Measurements from ENCODE around the gene ITPR1. TPM values are rescaled to one million over a fixed set of nuclear protein-coding genes. Genes with fewer than 3 reads are reported as not detected.

ITPR1 gene
- polyA plus RNA-seq, 1 donor from 2014 or later = 38.3 TPM

GRCh38 chr3:4645468-4645867, 152.3 kb downstream of the ITPR1 start:
- no peaks in the 10 kb centered on the region for H3K4me1 Mint-ChIP-seq
- peak overlapping the region in 1 of 4 donors; percentile 20 for H3K4me3 Mint-ChIP-seq
- H3K27ac Mint-ChIP-seq = no peak overlapping the region
- no peaks in the 10 kb centered on the region for H3K27me3 Mint-ChIP-seq
- H3K9me3 Mint-ChIP-seq = no peaks in the 10 kb centered on the region
- H3K36me3 Mint-ChIP-seq = peaks cover 10% of the 10 kb centered on the region

GRCh38 chr3:4647411-4647810, 154.3 kb downstream of the ITPR1 start:
- H3K9me3 Mint-ChIP-seq = no peaks in the 10 kb centered on the region
- no peaks in the 10 kb centered on the region for H3K27me3 Mint-ChIP-seq

GRCh38 chr3:4655145-4656045, 162.2 kb downstream of the ITPR1 start:
- Mint-ChIP-seq H3K9me3 (no peaks in the 10 kb centered on the region), H3K27ac (peak overlapping the region in 1 of 3 donors; percentile 73), H3K4me1 (peaks cover 0 to 5% (median 0%) of the 10 kb centered on the region in 3 donors), H3K4me3 (no peak overlapping the region), H3K27me3 (no peaks in the 10 kb centered on the region), H3K36me3 (peaks cover 7% of the 10 kb centered on the region)

More at GRCh38 chr3:4647411-4647810, 154.3 kb downstream of the ITPR1 start:
- H3K4me1 Mint-ChIP-seq = no peaks in the 10 kb centered on the region
- H3K4me3 Mint-ChIP-seq = no peak overlapping the region
- no peak overlapping the region for H3K27ac Mint-ChIP-seq
- peaks cover 12% of the 10 kb centered on the region for H3K36me3 Mint-ChIP-seq

- Mint-ChIP-seq H3K9me3 (no peaks in the 10 kb centered on the region), H3K27me3 (no peaks in the 10 kb centered on the region), H3K36me3 (peaks cover 7% of the 10 kb centered on the region), H3K4me1 (peaks cover 0 to 5% (median 0%) of the 10 kb centered on the region in 3 donors), H3K4me3 (no peak overlapping the region), H3K27ac (peak overlapping the region in 1 of 3 donors; percentile 64)
Measured at GRCh38 chr3:4656059-4656458, 162.9 kb downstream of the ITPR1 start.

- Mint-ChIP-seq H3K4me1 (peaks cover 0 to 5% (median 2%) of the 10 kb centered on the region in 3 donors), H3K27ac (peak overlapping the region in 1 of 3 donors; percentile 64), H3K4me3 (no peak overlapping the region), H3K9me3 (no peaks in the 10 kb centered on the region), H3K27me3 (no peaks in the 10 kb centered on the region), H3K36me3 (peaks cover 7% of the 10 kb centered on the region)
Measured at GRCh38 chr3:4656626-4657328, 163.6 kb downstream of the ITPR1 start.

GRCh38 chr3:4660936-4661335, 167.8 kb downstream of the ITPR1 start:
- H3K27ac Mint-ChIP-seq = no peak overlapping the region
- H3K36me3 Mint-ChIP-seq = peaks cover 2% of the 10 kb centered on the region
- no peaks in the 10 kb centered on the region for H3K9me3 Mint-ChIP-seq
- H3K4me3 Mint-ChIP-seq = no peak overlapping the region
- peaks cover 0 to 5% (median 2%) of the 10 kb centered on the region in 3 donors for H3K4me1 Mint-ChIP-seq
- H3K27me3 Mint-ChIP-seq = no peaks in the 10 kb centered on the region

- no peak overlapping the region for H3K4me3 Mint-ChIP-seq
- H3K36me3 Mint-ChIP-seq = peaks cover 4% of the 10 kb centered on the region
- no peaks in the 10 kb centered on the region for H3K27me3 Mint-ChIP-seq
- peaks cover 0 to 2% (median 0%) of the 10 kb centered on the region in 3 donors for H3K4me1 Mint-ChIP-seq
- H3K27ac Mint-ChIP-seq = peak overlapping the region in 1 of 3 donors; percentile 84
- no peaks in the 10 kb centered on the region for H3K9me3 Mint-ChIP-seq
Measured at GRCh38 chr3:4664412-4664811, 171.3 kb downstream of the ITPR1 start.

- Mint-ChIP-seq H3K4me1 (peaks cover 0 to 2% (median 0%) of the 10 kb centered on the region in 3 donors), H3K36me3 (peaks cover 4% of the 10 kb centered on the region), H3K9me3 (no peaks in the 10 kb centered on the region), H3K4me3 (no peak overlapping the region), H3K27ac (peak overlapping the region in 1 of 3 donors; percentile 84), H3K27me3 (no peaks in the 10 kb centered on the region)
Measured at GRCh38 chr3:4665197-4665596, 172.0 kb downstream of the ITPR1 start.

- Mint-ChIP-seq H3K9me3 (no peaks in the 10 kb centered on the region), H3K4me1 (peaks cover 0 to 2% (median 0%) of the 10 kb centered on the region in 3 donors), H3K27me3 (no peaks in the 10 kb centered on the region), H3K4me3 (no peak overlapping the region), H3K36me3 (peaks cover 4% of the 10 kb centered on the region), H3K27ac (no peak overlapping the region)
Measured at GRCh38 chr3:4666071-4666470, 172.9 kb downstream of the ITPR1 start.

GRCh38 chr3:4670352-4670751, 177.2 kb downstream of the ITPR1 start:
- H3K9me3 Mint-ChIP-seq = no peaks in the 10 kb centered on the region

GRCh38 chr3:4672725-4673275, 179.7 kb downstream of the ITPR1 start:
- H3K4me1 Mint-ChIP-seq = no peaks in the 10 kb centered on the region
- H3K36me3 Mint-ChIP-seq = peaks cover 11% of the 10 kb centered on the region
- peak overlapping the region in 2 of 3 donors; percentile 60 to 83 for H3K27ac Mint-ChIP-seq

More at GRCh38 chr3:4670352-4670751, 177.2 kb downstream of the ITPR1 start:
- no peak overlapping the region for H3K27ac Mint-ChIP-seq
- no peak overlapping the region for H3K4me3 Mint-ChIP-seq
- H3K4me1 Mint-ChIP-seq = no peaks in the 10 kb centered on the region
- H3K36me3 Mint-ChIP-seq = peaks cover 4% of the 10 kb centered on the region
- no peaks in the 10 kb centered on the region for H3K27me3 Mint-ChIP-seq

GRCh38 chr3:4674216-4674615, 181.1 kb downstream of the ITPR1 start:
- H3K36me3 Mint-ChIP-seq = peaks cover 12% of the 10 kb centered on the region
- no peaks in the 10 kb centered on the region for H3K27me3 Mint-ChIP-seq
- H3K27ac Mint-ChIP-seq = peak overlapping the region in 1 of 3 donors; percentile 53
- H3K9me3 Mint-ChIP-seq = no peaks in the 10 kb centered on the region
- peaks cover 0 to 2% (median 0%) of the 10 kb centered on the region in 3 donors for H3K4me1 Mint-ChIP-seq
- H3K4me3 Mint-ChIP-seq = no peak overlapping the region

More at GRCh38 chr3:4672725-4673275, 179.7 kb downstream of the ITPR1 start:
- Mint-ChIP-seq H3K4me3 (no peak overlapping the region), H3K27me3 (no peaks in the 10 kb centered on the region), H3K9me3 (no peaks in the 10 kb centered on the region)

- no peaks in the 10 kb centered on the region for H3K27me3 Mint-ChIP-seq
- H3K4me1 Mint-ChIP-seq = peaks cover 0 to 2% (median 0%) of the 10 kb centered on the region in 3 donors
- peak overlapping the region in 1 of 3 donors; percentile 16 for H3K27ac Mint-ChIP-seq
- no peaks in the 10 kb centered on the region for H3K9me3 Mint-ChIP-seq
- no peak overlapping the region for H3K4me3 Mint-ChIP-seq
- H3K36me3 Mint-ChIP-seq = peaks cover 16% of the 10 kb centered on the region
Measured at GRCh38 chr3:4675704-4676103, 182.6 kb downstream of the ITPR1 start.

- Mint-ChIP-seq H3K27me3 (no peaks in the 10 kb centered on the region), H3K4me3 (no peak overlapping the region), H3K27ac (peak overlapping the region in 1 of 3 donors; percentile 56), H3K36me3 (peaks cover 14% of the 10 kb centered on the region), H3K4me1 (peaks cover 0 to 2% (median 0%) of the 10 kb centered on the region in 3 donors), H3K9me3 (no peaks in the 10 kb centered on the region)
Measured at GRCh38 chr3:4678320-4678719, 185.2 kb downstream of the ITPR1 start.

GRCh38 chr3:4680227-4680691, 187.1 kb downstream of the ITPR1 start:
- Mint-ChIP-seq H3K4me1 (peaks cover 0 to 2% (median 0%) of the 10 kb centered on the region in 3 donors), H3K27ac (peak overlapping the region in 1 of 3 donors; percentile 67), H3K9me3 (no peaks in the 10 kb centered on the region), H3K36me3 (peaks cover 15% of the 10 kb centered on the region), H3K4me3 (no peak overlapping the region), H3K27me3 (no peaks in the 10 kb centered on the region)
